Activated CD4-positive, alpha-beta T cell treated with anti-CD3 and anti-CD28 coated beads for 36 hours (primary cell): ENCODE data around the gene ATP6V1G2. TPM values are rescaled to one million over a fixed set of nuclear protein-coding genes. Genes with fewer than 3 reads are reported as not detected.
"Not testable (repeated sequence)": the region's sequence is repeated elsewhere in the genome, so short reads cannot be mapped to it uniquely, and the experiment has no call there.

ENCODE experiments used
- ATAC-seq: fragments of 200-7000 bp; cut with Tn5 transposase; one replicate; pipeline ENCODE4 v1.10.0; 2021; ENCODE audit warnings: mild to moderate bottlenecking, moderate library complexity
- CTCF ChIA-PET: fragments of 350-600 bp; sonication (Branson Sonifier 250); formaldehyde crosslinking; loops from one replicate; lab custom pipeline; 2021; ENCODE audit warnings: antibody characterized with exemption; lab: Charles Lee
- POLR2A ChIA-PET: fragments of 350-600 bp; sonication (Branson Sonifier 250); formaldehyde crosslinking; loops from one replicate; lab custom pipeline; 2021; ENCODE audit warnings: antibody characterized with exemption, inconsistent platforms; lab: Charles Lee
- DNase-seq: peaks from one replicate; pipeline ENCODE4 v3.0.0-alpha.2; 2020
- H3K27ac Mint-ChIP-seq: one replicate; pipeline ENCODE4 v1.8.0; 2021; ENCODE audit warnings: mixed read lengths
- H3K27me3 Mint-ChIP-seq: one replicate; pipeline ENCODE4 v1.8.0; 2021; ENCODE audit warnings: mixed read lengths
- H3K36me3 Mint-ChIP-seq: one replicate; pipeline ENCODE4 v1.8.0; 2021; ENCODE audit warnings: low read depth, mixed read lengths
- H3K4me1 Mint-ChIP-seq: one replicate; pipeline ENCODE4 v1.8.0; 2021; ENCODE audit warnings: mixed read lengths
- H3K4me3 Mint-ChIP-seq: one replicate; pipeline ENCODE4 v1.8.0; 2021; ENCODE audit warnings: mild to moderate bottlenecking, moderate library complexity, mixed read lengths
- H3K9me3 Mint-ChIP-seq: one replicate; pipeline ENCODE4 v1.8.0; 2021; ENCODE audit warnings: low read depth, mixed read lengths
- intact Hi-C, 2 experiments: fragments of 100-400 bp; cut with DNase I in 1 of 2; cut with micrococcal nuclease in 1 of 2; formaldehyde crosslinking; loops; one replicate each; pipeline versions ENCODE4 v1.14.2 to v1.15.1; 2022 to 2024; cut with DNase I, micrococcal nuclease
- total RNA-seq, 2 experiments: library from RNA; stranded (reverse); gene quantifications; one replicate each; pipeline ENCODE4 v1.2.3, GENCODE V29; 2021

ATP6V1G2 gene
- total RNA-seq, 2 experiments from 2014 or later: 1.9 to 2.1 TPM

- H3K27ac Mint-ChIP-seq, DNase-seq, CTCF ChIA-PET, intact Hi-C loops, ATAC-seq, H3K4me3 Mint-ChIP-seq, H3K9me3 Mint-ChIP-seq, H3K4me1 Mint-ChIP-seq, H3K27me3 Mint-ChIP-seq: not testable (repeated sequence)
- POLR2A ChIA-PET: interaction anchor here (0.6 kb wide), 1 partner anchor 14 kb away, joined by 5 read pairs; no protein-coding TSS in a partner anchor
- peaks cover 43% of the 10 kb centered on the region for H3K36me3 Mint-ChIP-seq
These were observed 37.4 kb downstream of the ATP6V1G2 start for GRCh38 chr6:31509036-31509435.

GRCh38 chr6:31502586-31502985 lies 43.8 kb downstream of the ATP6V1G2 start:
- ATAC-seq (no peak), DNase-seq (no peak)
- intact Hi-C loops: no loop called here
- ChIA-PET CTCF (interaction anchor here (0.6 to 1.6 kb wide), 6 partner anchors 10 to 268 kb away, joined by 3 to 8 read pairs (median 4); partner anchors contain the start of gene NFKBIL1), POLR2A (no interaction called here)
- Mint-ChIP-seq H3K36me3 (peaks cover 21% of the 10 kb centered on the region), H3K4me1 (peaks cover 46% of the 10 kb centered on the region), H3K9me3 (no peaks in the 10 kb centered on the region), H3K4me3 (no peak overlapping the region), H3K27me3 (no peaks in the 10 kb centered on the region), H3K27ac (no peak overlapping the region)

- H3K9me3 Mint-ChIP-seq, DNase-seq, H3K27ac Mint-ChIP-seq, H3K27me3 Mint-ChIP-seq, ATAC-seq, H3K36me3 Mint-ChIP-seq, POLR2A ChIA-PET: not testable (repeated sequence)
- intact Hi-C loops: loop anchor here in 1 of 2 experiments (5.0 kb wide), 1 partner anchor 297 kb away; no protein-coding TSS in a partner anchor
- Mint-ChIP-seq H3K4me1 (peaks cover 69% of the 10 kb centered on the region), H3K4me3 (peak overlapping the region; percentile 79)
- CTCF ChIA-PET: interaction anchor here (1.3 kb wide), 1 partner anchor 42 kb away, joined by 5 read pairs; the partner anchor contains the start of gene DDX39B
These were observed 46.8 kb downstream of the ATP6V1G2 start for GRCh38 chr6:31499648-31500047.

GRCh38 chr6:31498748-31499147 lies 47.7 kb downstream of the ATP6V1G2 start:
- CTCF ChIA-PET: interaction anchor here (0.7 to 1.4 kb wide), 4 partner anchors 43 to 1516 kb away, joined by 3 to 5 read pairs (median 4); partner anchors contain the start of gene DDX39B
- Mint-ChIP-seq H3K4me3 (peak overlapping the region; percentile 79), H3K27me3 (no peaks in the 10 kb centered on the region), H3K27ac (peak overlapping the region; percentile 78), H3K9me3 (no peaks in the 10 kb centered on the region), H3K36me3 (peaks cover 9% of the 10 kb centered on the region), H3K4me1 (peaks cover 66% of the 10 kb centered on the region)
- intact Hi-C loops: loop anchor here (1.0 to 5.0 kb wide), 2 partner anchors 154 to 296 kb away; partner anchors contain the start of gene BAG6 (in 1 of the 2)
- POLR2A ChIA-PET: interaction anchor here (0.7 to 1.2 kb wide), 2 partner anchors 43 to 69 kb away, joined by 3 read pairs; partner anchors contain the start of gene DDX39B
- no peak for DNase-seq
- ATAC-seq: no peak

- Mint-ChIP-seq H3K36me3 (peaks cover 9% of the 10 kb centered on the region), H3K4me3 (peak within 1 kb of the TSS; percentile 79), H3K9me3 (no peaks in the 10 kb centered on the region), H3K27me3 (no peaks in the 10 kb centered on the region), H3K27ac (peak within 1 kb of the TSS; percentile 87), H3K4me1 (peaks cover 63% of the 10 kb centered on the region)
- peak; percentile 91 for DNase-seq
- peak; percentile 75 for ATAC-seq
- POLR2A ChIA-PET: interaction anchor here (0.7 to 1.7 kb wide), 4 partner anchors 35 to 95 kb away, joined by 3 to 8 read pairs (median 3); partner anchors contain the start of gene DDX39B
- CTCF ChIA-PET: interaction anchor here (1.0 to 1.9 kb wide), 6 partner anchors 19 to 163 kb away, joined by 3 to 6 read pairs (median 4); partner anchors contain the start of gene C6orf47
- intact Hi-C loops: loop anchor here (1.0 to 5.0 kb wide), 4 partner anchors 100 to 296 kb away; partner anchors contain the start of gene BAG6 (in 1 of the 2)
These were observed 48.6 kb downstream of the ATP6V1G2 start, which contains the start of gene MICB for GRCh38 chr6:31497531-31498476. Gene MICB, plus strand, starts transcription at chr6:31498145. Its CDS starts 49 bp downstream, at chr6:31498194.

GRCh38 chr6:31496826-31497225 lies 49.6 kb downstream of the ATP6V1G2 start:
- ChIA-PET CTCF (interaction anchor here (0.6 to 1.9 kb wide), 5 partner anchors 20 to 102 kb away, joined by 3 to 6 read pairs (median 4); partner anchors contain the start of gene NCR3), POLR2A (interaction anchor here (0.7 to 1.7 kb wide), 2 partner anchors 78 to 94 kb away, joined by 3 to 8 read pairs; partner anchors contain the start of gene TNF)
- Mint-ChIP-seq H3K27ac (peak overlapping the region; percentile 87), H3K4me3 (peak overlapping the region; percentile 79), H3K4me1 (peaks cover 60% of the 10 kb centered on the region)
- ATAC-seq, H3K9me3 Mint-ChIP-seq, H3K36me3 Mint-ChIP-seq, H3K27me3 Mint-ChIP-seq: not testable (repeated sequence)
- intact Hi-C loops: loop anchor here (1.0 to 5.0 kb wide), 3 partner anchors 101 to 295 kb away; no protein-coding TSS in a partner anchor
- peak; percentile 30 for DNase-seq

GRCh38 chr6:31495580-31495979 lies 50.8 kb downstream of the ATP6V1G2 start:
- no peaks in the 10 kb centered on the region for H3K9me3 Mint-ChIP-seq
- H3K27me3 Mint-ChIP-seq: no peaks in the 10 kb centered on the region
- peaks cover 9% of the 10 kb centered on the region for H3K36me3 Mint-ChIP-seq
- CTCF ChIA-PET: interaction anchor here (1.1 to 4.3 kb wide), 7 partner anchors 19 to 103 kb away, joined by 3 to 41 read pairs (median 7); partner anchors contain the start of gene DDX39B
- POLR2A ChIA-PET: interaction anchor here (0.6 to 1.4 kb wide), 10 partner anchors 13 to 95 kb away, joined by 3 to 6 read pairs (median 4); partner anchors contain the start of genes ATP6V1G2 and MCCD1
- ATAC-seq (no peak), DNase-seq (no peak)
- peaks cover 52% of the 10 kb centered on the region for H3K4me1 Mint-ChIP-seq
- intact Hi-C loops: loop anchor here (2.0 to 5.0 kb wide), 2 partner anchors 51 to 293 kb away; partner anchors contain the start of genes ATP6V1G2 (in 1 of the 2) and NFKBIL1 (in 1 of the 2)
- peak overlapping the region; percentile 90 for H3K27ac Mint-ChIP-seq
- H3K4me3 Mint-ChIP-seq: peak overlapping the region; percentile 79

Other genes with a start within 250 kb of the ATP6V1G2 start
- gene HLA-B, start 189.4 kb downstream of the ATP6V1G2 start, total RNA-seq: 1,000 to 10,000 TPM; 2,101 to 2,412 TPM
- gene MICA, start 143.0 kb downstream of the ATP6V1G2 start, total RNA-seq: 1 to 10 TPM; 6.3 to 7.1 TPM
- 10 to 100 TPM; 19.6 to 19.7 TPM for gene MICB, start 48.5 kb downstream of the ATP6V1G2 start, total RNA-seq
- gene MCCD1, start 17.6 kb downstream of the ATP6V1G2 start, total RNA-seq: not detected
- 100 to 1,000 TPM; 517 to 569 TPM for gene DDX39B, start 4.6 kb downstream of the ATP6V1G2 start, total RNA-seq
- 10 to 100 TPM; 18.1 to 19.0 TPM for gene NFKBIL1, start 1.0 kb upstream of the ATP6V1G2 start, total RNA-seq
- gene LTA, start 25.7 kb upstream of the ATP6V1G2 start, total RNA-seq: 100 to 1,000 TPM; 396 to 570 TPM
- 10 to 100 TPM; 82.3 to 93.3 TPM for gene TNF, start 29.0 kb upstream of the ATP6V1G2 start, total RNA-seq
- gene LTB, start 35.8 kb upstream of the ATP6V1G2 start, total RNA-seq: 10 to 100 TPM; 44.9 to 73.3 TPM
- gene LST1, start 39.7 kb upstream of the ATP6V1G2 start, total RNA-seq: 10 to 100 TPM in 1 of 2 experiments, 1 to 10 TPM in 1; 9.1 to 11.1 TPM
- gene NCR3, start 46.4 kb upstream of the ATP6V1G2 start, total RNA-seq: 1 to 10 TPM; 5.4 to 6.6 TPM
- 10 to 100 TPM; 89.2 to 96.1 TPM for gene AIF1, start 68.6 kb upstream of the ATP6V1G2 start, total RNA-seq
- 100 to 1,000 TPM; 255 to 280 TPM for gene PRRC2A, start 74.1 kb upstream of the ATP6V1G2 start, total RNA-seq
- gene BAG6, start 106.1 kb upstream of the ATP6V1G2 start, total RNA-seq: 100 to 1,000 TPM; 334 to 339 TPM
- 1 to 10 TPM; 3.4 to 4.0 TPM for gene APOM, start 109.3 kb upstream of the ATP6V1G2 start, total RNA-seq
- 10 to 100 TPM; 10.1 to 11.7 TPM for gene C6orf47, start 114.2 kb upstream of the ATP6V1G2 start, total RNA-seq
- 10 to 100 TPM; 35.2 to 42.8 TPM for gene GPANK1, start 118.4 kb upstream of the ATP6V1G2 start, total RNA-seq
- gene CSNK2B, start 119.5 kb upstream of the ATP6V1G2 start, total RNA-seq: 100 to 1,000 TPM; 239 to 346 TPM
- 10 to 100 TPM; 11.3 to 15.5 TPM for gene LY6G5B, start 123.4 kb upstream of the ATP6V1G2 start, total RNA-seq
- gene LY6G5C, start 134.5 kb upstream of the ATP6V1G2 start, total RNA-seq: 1 to 10 TPM; 1.2 to 1.5 TPM
- gene ABHD16A, start 156.7 kb upstream of the ATP6V1G2 start, total RNA-seq: 10 to 100 TPM; 20.9 to 25.1 TPM
- not detected for gene LY6G6F, start 160.3 kb upstream of the ATP6V1G2 start, total RNA-seq
- gene LY6G6D, start 168.7 kb upstream of the ATP6V1G2 start, total RNA-seq: not detected
- gene LY6G6C, start 175.1 kb upstream of the ATP6V1G2 start, total RNA-seq: not detected
- gene MPIG6B, start 176.8 kb upstream of the ATP6V1G2 start, total RNA-seq: not detected
- 1 to 10 TPM; 4.4 to 5.6 TPM for gene DDAH2, start 182.7 kb upstream of the ATP6V1G2 start, total RNA-seq
- gene CLIC1, start 189.9 kb upstream of the ATP6V1G2 start, total RNA-seq: 100 to 1,000 TPM; 357 to 438 TPM
- 100 to 1,000 TPM in 1 of 2 experiments, 10 to 100 TPM in 1; 92.1 to 126 TPM for gene MSH5, start 193.4 kb upstream of the ATP6V1G2 start, total RNA-seq
- 10 to 100 TPM; 12.2 to 13.2 TPM for gene SAPCD1, start 216.0 kb upstream of the ATP6V1G2 start, total RNA-seq
- 1 to 10 TPM; 1.4 to 1.5 TPM for gene VWA7, start 230.7 kb upstream of the ATP6V1G2 start, total RNA-seq
- gene VARS1, start 249.1 kb upstream of the ATP6V1G2 start, total RNA-seq: 100 to 1,000 TPM; 147 to 169 TPM